Activated CD4-positive, CD25-positive, alpha-beta regulatory T cell treated with anti-CD3 and anti-CD28 coated beads, Interleukin-2, amount 50 U/mL, for 72 hours (primary cell): ENCODE results near the gene CSRP1.

ENCODE experiments used
- DNase-seq: peaks from one replicate; pipeline ENCODE4 v3.0.0; 2021

Gene CSRP1

GRCh38 chr1:201450721-201451291, 56.1 kb downstream of the CSRP1 start:
- no peak for DNase-seq

DNA sequence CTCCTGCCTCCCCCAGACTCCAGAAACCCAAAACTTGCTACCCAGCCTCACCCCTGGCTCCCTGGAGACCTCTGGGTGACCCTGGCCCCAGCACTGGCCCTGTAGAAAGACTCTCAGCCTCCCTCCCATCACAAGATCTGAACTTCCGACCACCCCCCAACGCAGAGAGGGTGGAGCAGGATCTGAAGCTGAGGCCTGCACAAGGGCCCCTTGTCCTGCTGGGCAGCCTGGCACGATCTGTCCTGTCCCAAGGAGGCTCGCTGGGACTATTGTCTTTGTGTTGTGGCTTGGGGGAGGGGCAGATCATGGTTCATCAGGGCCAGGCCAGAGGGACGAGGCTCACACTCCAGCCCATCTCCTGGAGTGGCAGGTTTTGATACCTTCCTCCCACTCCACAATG, 57.9 kb downstream of the CSRP1 start:
- no peak for DNase-seq

DNA sequence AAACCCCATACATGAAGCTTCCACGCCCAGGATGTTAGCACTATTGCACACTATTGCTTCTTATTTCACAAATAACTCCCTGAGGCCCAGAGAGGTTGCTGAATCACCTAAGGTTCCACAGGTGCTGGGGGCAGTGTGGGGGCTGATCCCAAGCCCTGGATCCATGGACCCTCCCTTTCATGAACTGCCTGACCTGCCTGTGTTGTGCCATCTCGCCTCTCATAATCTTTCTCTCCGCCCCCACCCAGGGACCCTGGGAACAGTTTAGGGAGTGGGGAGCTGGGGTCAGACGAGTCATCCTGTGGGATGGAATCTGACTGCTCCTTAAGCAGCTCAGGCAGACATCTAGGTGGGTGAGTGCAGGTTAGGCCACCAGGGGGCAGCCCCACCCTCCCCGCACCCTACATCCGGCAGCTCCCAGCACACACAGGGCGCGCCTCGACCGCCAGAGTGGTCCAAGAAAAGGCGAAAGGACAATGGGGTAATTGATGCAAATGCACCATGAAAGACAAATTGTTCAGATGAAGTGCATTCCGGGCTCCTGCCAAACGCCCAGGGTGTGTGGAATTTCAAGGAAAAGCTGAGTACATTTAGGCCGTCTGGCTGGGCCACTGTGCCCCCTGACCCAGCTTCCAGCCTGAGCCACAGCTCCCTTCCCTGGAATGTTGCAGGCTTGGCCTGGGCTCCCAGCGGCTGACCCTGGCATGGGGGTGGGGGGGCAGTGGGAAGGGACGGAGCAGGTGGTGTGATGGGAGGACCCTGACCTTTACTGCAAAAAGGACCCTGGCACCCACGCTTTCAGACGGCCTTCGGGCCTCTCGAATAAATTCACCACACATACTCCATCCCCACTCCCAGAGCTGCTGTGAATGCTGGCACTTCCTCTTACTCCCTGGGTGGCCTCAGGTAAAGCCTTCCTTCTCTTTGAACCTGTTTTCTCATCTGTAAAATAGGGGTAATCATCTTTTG, 58.7 kb downstream of the CSRP1 start:
- DNase-seq: peak; percentile 55

GRCh38 chr1:201445310-201445709, 61.6 kb downstream of the CSRP1 start:
- DNase-seq: no peak

- DNase-seq: no peak
These were observed 62.1 kb downstream of the CSRP1 start for GRCh38 chr1:201444792-201445191.

GRCh38 chr1:201443747-201444146, 63.2 kb downstream of the CSRP1 start:
- no peak for DNase-seq

GRCh38 chr1:201436969-201437368, 70.0 kb downstream of the CSRP1 start:
- DNase-seq: no peak

DNA sequence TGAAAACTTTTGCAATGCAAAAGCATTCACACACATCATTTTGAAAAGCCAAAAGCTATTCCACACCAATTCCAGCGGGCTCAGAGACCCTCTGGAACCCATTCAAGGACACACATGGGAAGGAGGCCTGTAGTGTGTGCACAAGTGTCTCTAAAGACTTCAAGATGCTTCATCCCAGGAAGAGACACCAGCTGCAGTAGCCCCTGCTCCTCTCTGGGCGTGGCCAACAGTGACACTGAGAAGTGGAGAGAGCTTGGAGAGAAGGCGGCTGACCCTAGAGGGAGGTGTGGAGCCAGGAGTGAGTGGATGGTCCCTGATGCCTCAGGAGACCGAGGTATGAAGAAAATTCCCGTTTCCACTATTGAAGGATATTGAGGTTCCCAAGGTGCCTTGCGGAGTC, 70.5 kb downstream of the CSRP1 start:
- DNase-seq: no peak

DNA sequence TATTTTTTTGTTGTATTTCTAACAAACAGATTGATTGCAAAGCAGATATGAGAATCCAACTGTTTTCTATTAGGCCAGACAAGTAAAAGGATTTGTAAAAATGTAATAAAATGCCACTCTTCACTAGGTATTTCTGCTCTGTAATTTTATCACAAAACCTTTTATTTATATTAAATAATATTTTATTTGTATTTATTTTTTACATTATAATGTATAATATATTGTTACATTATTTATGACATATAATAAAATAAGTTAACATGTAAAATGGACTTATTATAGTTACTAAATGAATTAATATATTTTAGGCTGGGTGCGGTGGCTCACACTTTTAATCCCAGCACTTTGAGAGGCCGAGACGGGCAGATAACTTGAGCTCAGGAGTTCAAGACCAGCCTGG, 72.7 kb downstream of the CSRP1 start:
- DNase-seq: no peak

GRCh38 chr1:201433609-201434008, 73.3 kb downstream of the CSRP1 start:
- DNase-seq: no peak
